GM18526 (cell line): ENCODE results near the gene RDH14.

ENCODE experiments used
- POLR2A ChIP-seq: IDR thresholded peaks from 3 replicates; pipeline ENCODE4 v1.6.1; 2011; ENCODE audit not compliant: insufficient read length; ENCODE audit errors: extremely low read depth

RDH14 gene

DNA sequence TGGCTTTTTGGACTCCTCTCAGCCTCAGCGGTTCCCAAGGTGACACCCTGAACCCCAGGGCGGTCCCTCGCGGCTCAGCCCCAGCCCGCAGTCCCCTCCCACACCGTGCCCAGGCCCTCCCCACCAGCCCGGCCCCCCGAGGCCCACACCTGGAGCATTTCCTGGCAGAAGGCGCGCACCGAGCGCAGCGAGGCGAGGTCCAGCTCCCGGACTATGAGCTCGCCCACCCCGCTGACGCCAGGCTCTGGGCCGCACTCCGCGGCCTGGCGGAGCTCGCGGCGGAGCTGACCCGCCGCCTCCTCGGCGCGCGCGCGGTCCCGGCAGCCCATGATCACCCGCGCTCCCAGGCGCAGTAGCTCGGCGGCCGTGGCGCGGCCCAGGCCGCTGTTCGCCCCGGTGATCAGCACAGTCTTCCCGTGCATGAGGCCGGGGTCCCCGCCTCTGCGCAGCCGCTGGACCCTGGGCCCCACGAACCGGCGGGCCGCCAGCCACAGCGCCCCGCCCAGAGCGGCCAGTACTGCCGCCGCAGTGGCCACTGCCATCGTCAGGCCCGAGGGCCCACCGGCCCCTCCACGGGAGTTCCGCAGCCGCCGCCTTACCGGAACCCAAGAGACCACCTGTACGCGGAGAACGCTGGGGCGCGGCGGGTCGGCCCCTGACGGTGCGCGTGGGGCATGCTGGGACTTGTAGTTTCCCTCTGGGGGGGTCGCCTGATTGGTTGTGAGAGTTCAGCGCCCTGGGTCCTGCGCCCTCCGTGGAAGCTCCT is at the start of gene RDH14:
RDH14 (minus strand) TSS at position 623 of the 766 bp plus-strand sequence; CDS start at position 542, 81 bp downstream.
- peak; percentile 76 for TF ChIP-seq POLR2A

DNA sequence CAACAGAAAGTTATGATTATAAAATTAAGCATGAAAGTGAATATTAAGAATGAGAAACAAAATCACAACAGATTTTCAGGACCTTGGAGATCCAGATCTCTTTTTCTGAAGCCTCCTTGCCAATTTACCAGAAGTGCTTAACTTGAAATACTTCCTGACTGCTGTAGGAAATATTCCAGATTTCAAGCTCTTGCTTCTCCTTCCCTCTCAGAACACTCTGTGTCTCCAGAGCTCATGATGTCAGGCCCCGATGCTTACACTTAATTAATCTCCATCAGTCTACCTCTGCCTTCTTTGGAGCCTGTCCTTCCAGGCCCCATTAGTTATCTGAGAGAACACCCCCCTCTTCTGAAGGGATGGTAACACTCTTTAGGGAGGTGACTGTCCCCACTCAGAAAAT is 49.6 kb upstream of the RDH14 start:
- no peak for TF ChIP-seq POLR2A

- TF ChIP-seq POLR2A: no peak
These were observed 44.7 kb upstream of the RDH14 start for GRCh38 chr2:18605115-18605514.

DNA sequence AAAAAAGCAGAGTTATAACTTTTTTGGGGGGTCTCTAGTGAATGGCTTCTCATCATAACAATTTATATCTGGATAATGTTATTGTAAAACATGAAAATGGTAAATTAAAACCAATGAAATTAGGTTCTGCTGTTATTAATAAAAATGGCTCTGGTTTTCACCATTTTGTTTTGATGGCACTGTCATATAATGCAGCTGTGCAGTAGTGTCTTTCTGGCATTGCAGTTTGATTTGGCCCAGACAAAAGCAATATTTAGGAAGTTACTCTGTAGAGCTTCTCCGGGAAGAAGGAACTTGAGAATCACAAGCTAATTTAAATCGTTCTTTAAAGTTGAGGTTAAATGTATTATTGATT is 44.1 kb upstream of the RDH14 start:
- TF ChIP-seq POLR2A: no peak

- TF ChIP-seq POLR2A: no peak
These were observed 43.5 kb upstream of the RDH14 start for GRCh38 chr2:18603854-18604530.

GRCh38 chr2:18602298-18602697 is 41.8 kb upstream of the RDH14 start:
- no peak for TF ChIP-seq POLR2A

DNA sequence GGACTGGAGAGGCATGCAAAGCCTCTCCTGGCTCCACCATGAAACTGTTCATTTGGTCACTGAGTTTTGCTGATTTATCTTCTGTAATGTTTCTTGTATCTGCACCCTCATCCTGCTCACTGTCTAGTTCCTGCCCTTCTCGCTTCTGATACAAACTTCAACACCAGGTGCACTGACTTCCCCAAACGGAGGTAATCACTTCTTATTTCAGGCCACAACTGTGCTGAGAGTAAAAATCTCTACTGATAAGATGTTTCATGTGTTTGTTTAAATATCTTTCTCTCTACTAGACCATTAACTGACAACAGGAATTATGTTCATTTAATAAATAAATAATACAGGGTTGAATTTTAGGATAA is 39.8 kb upstream of the RDH14 start:
- TF ChIP-seq POLR2A: no peak

GRCh38 chr2:18599509-18600254 is 39.2 kb upstream of the RDH14 start:
- TF ChIP-seq POLR2A: no peak

DNA sequence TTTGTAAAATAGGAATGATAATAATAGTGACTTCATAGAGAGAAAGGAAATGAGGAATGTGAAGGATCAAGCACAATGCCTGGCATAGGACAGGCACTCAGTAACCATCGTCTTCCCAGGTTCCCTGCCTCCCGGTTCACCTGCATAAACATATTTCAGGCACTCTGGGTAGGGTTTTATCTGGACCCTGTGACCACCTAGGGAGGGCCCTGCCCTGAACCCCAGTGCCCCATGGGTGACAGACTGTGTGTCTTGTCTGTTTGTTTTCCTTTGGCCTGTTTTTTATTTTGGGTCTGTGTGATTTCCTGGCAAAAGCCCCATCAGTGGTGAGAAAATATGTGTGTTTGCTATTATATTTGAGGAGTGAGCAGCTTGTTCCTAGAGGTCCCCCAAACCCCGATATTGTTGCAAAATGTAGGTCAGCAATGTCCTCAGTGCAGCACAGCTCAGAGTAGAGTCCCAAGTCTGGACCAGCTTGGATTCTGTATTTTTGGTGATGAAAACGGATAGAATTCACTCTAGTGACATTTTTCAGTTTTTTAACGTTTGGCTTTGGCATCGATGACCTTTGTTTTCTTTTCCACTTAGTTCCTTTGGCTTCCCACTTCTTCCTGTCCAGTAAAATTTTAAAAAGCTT is 38.5 kb upstream of the RDH14 start:
- TF ChIP-seq POLR2A: no peak

- TF ChIP-seq POLR2A: no peak
These were observed 37.2 kb upstream of the RDH14 start for GRCh38 chr2:18597618-18598017.

DNA sequence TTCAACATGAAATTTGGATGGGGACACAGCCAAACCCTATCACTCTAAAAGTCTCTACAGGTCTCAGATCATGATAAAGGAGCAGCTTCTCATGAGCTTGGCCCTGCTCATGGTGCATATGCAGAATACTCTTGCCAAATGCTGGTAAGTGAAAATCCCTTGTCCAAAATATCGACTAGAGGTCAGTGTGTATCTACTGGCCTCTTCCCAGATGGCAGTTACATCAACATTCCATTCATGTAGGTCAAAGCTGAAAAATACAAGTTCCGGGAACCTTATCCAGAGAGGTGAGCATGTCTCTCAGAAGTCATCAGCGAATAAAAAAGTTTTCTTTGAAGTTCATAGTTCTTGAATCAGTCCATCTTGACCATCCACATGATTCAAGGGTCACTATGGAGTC is 36.5 kb upstream of the RDH14 start:
- no peak for TF ChIP-seq POLR2A

DNA sequence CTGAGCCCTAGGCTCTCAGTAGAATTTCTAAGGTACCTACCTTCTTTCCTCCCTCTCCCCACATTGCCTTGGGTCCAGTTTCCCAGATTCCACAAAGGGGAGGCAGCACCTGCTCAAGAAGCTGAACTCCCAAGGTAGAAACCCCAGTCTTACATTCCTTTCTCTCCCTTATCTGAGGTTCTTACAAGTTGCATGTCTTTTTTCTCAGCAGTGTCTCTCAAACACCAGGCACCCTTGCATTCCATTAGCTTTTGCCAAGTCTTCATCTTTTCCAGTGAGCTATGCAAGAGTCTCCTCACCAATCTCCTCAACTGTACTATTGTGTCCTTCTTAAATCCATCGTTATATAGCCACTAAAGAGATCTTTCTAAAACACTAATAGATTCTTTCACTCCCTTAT is 33.0 kb upstream of the RDH14 start:
- TF ChIP-seq POLR2A: no peak

DNA sequence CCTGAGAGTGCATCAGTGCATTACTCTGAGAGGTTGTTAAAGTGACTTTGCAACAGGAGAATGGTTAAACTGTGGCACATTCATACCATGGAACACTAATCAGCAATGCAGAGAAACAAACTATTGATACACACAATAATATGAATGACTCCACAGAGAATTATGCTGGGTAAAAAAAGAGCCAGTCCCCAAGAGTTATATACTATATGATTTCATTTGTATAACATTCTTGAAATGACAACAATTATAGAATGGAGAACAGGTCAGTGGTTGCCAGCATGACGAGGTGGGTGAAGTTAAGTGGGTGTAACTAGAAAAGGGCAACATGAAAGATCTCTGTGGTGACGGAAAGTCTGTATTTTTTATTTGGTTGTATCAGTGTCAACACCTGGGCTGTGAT is 31.9 kb upstream of the RDH14 start:
- no peak for TF ChIP-seq POLR2A

GRCh38 chr2:18589354-18589753 is 28.9 kb upstream of the RDH14 start, which contains the start of gene NT5C1B:
NT5C1B (minus strand) TSS chr2:18589569; CDS start chr2:18589468, 101 bp downstream.
- TF ChIP-seq POLR2A: no peak

DNA sequence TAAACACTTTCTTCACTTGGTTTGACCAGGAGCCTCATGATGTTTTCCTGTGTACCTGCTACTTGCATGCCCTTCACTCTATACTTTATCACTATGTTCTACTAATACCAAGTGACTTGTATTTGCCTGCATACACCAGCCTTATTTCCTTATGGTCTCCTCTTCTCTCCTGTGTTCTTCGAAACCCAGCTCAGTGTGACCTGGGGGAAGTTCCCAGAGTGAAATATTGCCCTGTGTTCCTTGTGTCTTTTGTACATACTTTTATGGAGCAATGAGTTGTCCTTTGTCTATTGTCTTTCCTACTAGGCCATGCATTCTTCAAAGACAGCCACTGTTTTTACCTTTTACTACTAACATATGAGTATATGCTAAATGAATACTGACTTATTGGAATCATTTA is 28.3 kb upstream of the RDH14 start:
- no peak for TF ChIP-seq POLR2A
